Subcutaneous abdominal adipose tissue (tissue), 5 donors: Measurements from ENCODE around the gene ORC4.

Experiments
- H3K27ac ChIP-seq: one replicate; pipeline ENCODE4 v1.7.0; 2013; ENCODE audit warnings: low read depth, mild to moderate bottlenecking, inconsistent platforms, low read length, moderate library complexity
- H3K27me3 ChIP-seq, 5 donors: one replicate each; pipeline ENCODE4 v1.7.0; 2013; ENCODE audit warnings: low read length in 5 of 5, inconsistent platforms in 1 of 5; ENCODE audit not compliant: control insufficient read depth in 5 of 5, insufficient read depth in 4 of 5
- H3K36me3 ChIP-seq, 5 donors: one replicate each; pipeline ENCODE4 v1.7.0; 2013; ENCODE audit warnings: low read length in 5 of 5; ENCODE audit not compliant: control insufficient read depth in 5 of 5, insufficient read depth in 5 of 5
- H3K4me1 ChIP-seq, 5 donors: one replicate each; pipeline ENCODE4 v1.7.0; 2013; ENCODE audit warnings: low read length in 5 of 5, mild to moderate bottlenecking in 3 of 5, moderate library complexity in 1 of 5; ENCODE audit not compliant: control insufficient read depth in 5 of 5, insufficient read depth in 5 of 5
- H3K4me3 ChIP-seq, 5 donors: one replicate each; pipeline ENCODE4 v1.7.0; 2013; ENCODE audit warnings: low read length in 5 of 5, low read depth in 1 of 5
- H3K9ac ChIP-seq, 5 donors: one replicate each; pipeline ENCODE4 v1.7.0; 2013; ENCODE audit warnings: low read length in 5 of 5, mild to moderate bottlenecking in 4 of 5, moderate library complexity in 3 of 5
- H3K9me3 ChIP-seq, 5 donors: one replicate each; pipeline ENCODE4 v1.7.0; 2013; ENCODE audit warnings: low read length in 5 of 5; ENCODE audit not compliant: control insufficient read depth in 5 of 5
- donor health status: healthy.
- donor health status: healthy.
- donor health status: healthy.
- donor health status: healthy.
- donor health status: healthy.

Gene ORC4

GRCh38 chr2:147939313-147939712 is 81.2 kb downstream of the ORC4 start:
- no peaks in the 10 kb centered on the region for H3K27me3 ChIP-seq
- H3K36me3 ChIP-seq = peaks cover 14 to 25% (median 23%) of the 10 kb centered on the region in 5 donors
- H3K4me1 ChIP-seq = peaks cover 0 to 17% (median 12%) of the 10 kb centered on the region in 5 donors
- H3K4me3 ChIP-seq = no peak overlapping the region
- no peaks in the 10 kb centered on the region for H3K9me3 ChIP-seq
- peak overlapping the region in 3 of 5 donors; percentile 16 to 41 (median 25) for H3K9ac ChIP-seq
- no peak overlapping the region for H3K27ac ChIP-seq

- no peak overlapping the region for H3K4me3 ChIP-seq
- H3K9me3 ChIP-seq = no peaks in the 10 kb centered on the region
- H3K27ac ChIP-seq = no peak overlapping the region
- no peak overlapping the region for H3K9ac ChIP-seq
- peaks cover 11 to 29% (median 24%) of the 10 kb centered on the region in 5 donors for H3K36me3 ChIP-seq
- no peaks in the 10 kb centered on the region for H3K27me3 ChIP-seq
- H3K4me1 ChIP-seq = peaks cover 0 to 17% (median 12%) of the 10 kb centered on the region in 5 donors
These were observed 82.7 kb downstream of the ORC4 start for GRCh38 chr2:147937744-147938349.

DNA sequence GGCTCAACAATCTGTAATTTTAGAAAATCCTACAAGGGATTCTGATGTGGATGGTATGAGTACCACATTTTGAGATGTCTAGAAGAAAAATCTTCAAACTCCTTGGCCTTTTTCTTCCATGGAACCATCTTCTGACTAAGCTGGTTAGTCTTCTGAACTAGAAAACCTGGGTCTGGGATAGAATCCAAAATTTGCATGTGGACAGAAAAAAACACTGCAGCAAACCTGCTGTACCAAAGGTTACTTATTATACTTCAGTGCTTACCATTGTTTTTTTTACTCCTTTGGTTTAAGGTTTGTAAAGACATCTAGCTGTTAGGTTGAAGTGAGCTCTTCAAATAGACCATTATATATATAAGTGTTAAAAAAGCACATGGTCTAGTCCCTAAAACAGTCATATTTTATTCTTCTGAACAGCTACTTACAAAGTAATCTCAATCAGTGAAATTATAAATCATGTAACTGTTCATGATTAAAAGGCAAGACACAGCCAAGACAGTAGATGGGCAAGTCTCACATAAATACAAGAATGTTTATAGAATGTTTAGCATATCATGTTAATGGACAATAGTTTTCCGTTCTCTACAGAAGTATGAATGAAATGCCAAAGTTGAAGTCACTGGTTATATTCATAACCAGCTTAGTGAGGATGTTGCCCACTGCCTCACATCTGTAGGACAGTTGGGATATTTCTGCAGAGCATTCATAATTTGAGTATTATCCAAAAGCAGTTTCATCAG is 85.5 kb downstream of the ORC4 start:
- Histone ChIP-seq H3K4me3 (no peak overlapping the region), H3K27ac (no peak overlapping the region), H3K9me3 (no peaks in the 10 kb centered on the region), H3K36me3 (peaks cover 14 to 30% (median 20%) of the 10 kb centered on the region in 5 donors), H3K9ac (no peak overlapping the region), H3K27me3 (no peaks in the 10 kb centered on the region), H3K4me1 (peaks cover 0 to 16% (median 12%) of the 10 kb centered on the region in 5 donors)

GRCh38 chr2:147933931-147934330 is 86.6 kb downstream of the ORC4 start:
- Histone ChIP-seq H3K9ac (no peak overlapping the region), H3K36me3 (peaks cover 14 to 35% (median 25%) of the 10 kb centered on the region in 5 donors), H3K4me3 (no peak overlapping the region), H3K4me1 (peaks cover 0 to 5% (median 2%) of the 10 kb centered on the region in 5 donors), H3K27ac (no peak overlapping the region), H3K9me3 (no peaks in the 10 kb centered on the region), H3K27me3 (no peaks in the 10 kb centered on the region)

DNA sequence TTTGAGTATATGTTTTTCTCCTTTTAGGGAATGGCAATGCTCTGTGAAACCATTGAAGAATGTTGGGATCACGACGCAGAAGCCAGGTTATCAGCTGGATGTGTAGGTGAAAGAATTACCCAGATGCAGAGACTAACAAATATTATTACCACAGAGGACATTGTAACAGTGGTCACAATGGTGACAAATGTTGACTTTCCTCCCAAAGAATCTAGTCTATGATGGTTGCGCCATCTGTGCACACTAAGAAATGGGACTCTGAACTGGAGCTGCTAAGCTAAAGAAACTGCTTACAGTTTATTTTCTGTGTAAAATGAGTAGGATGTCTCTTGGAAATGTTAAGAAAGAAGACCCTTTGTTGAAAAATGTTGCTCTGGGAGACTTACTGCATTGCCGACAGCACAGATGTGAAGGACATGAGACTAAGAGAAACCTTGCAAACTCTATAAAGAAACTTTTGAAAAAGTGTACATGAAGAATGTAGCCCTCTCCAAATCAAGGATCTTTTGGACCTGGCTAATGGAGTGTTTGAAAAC is 93.4 kb downstream of the ORC4 start:
- no peaks in the 10 kb centered on the region for H3K9me3 ChIP-seq
- no peaks in the 10 kb centered on the region for H3K27me3 ChIP-seq
- no peak overlapping the region for H3K9ac ChIP-seq
- peaks cover 0 to 16% (median 8%) of the 10 kb centered on the region in 5 donors for H3K4me1 ChIP-seq
- H3K4me3 ChIP-seq = no peak overlapping the region
- H3K36me3 ChIP-seq = peaks cover 3 to 31% (median 23%) of the 10 kb centered on the region in 5 donors
- H3K27ac ChIP-seq = no peak overlapping the region

DNA sequence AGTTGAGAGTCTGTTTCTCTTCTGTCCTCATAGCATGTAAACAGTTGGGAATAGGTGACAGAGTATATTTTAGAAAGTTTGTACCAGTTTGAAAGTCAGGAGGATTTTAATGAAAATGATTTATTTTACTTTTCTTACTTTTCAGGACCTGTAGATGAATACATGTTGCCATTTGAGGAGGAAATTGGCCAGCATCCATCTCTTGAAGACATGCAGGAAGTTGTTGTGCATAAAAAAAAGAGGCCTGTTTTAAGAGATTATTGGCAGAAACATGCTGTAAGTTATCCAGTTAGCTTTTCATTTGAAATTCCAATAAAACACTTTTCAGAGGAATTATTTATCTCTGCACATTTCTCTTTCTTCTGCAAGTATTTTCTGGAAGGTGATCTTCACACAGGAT is 94.7 kb downstream of the ORC4 start:
- Histone ChIP-seq H3K27me3 (no peaks in the 10 kb centered on the region), H3K36me3 (peaks cover 3 to 32% (median 26%) of the 10 kb centered on the region in 5 donors), H3K4me1 (peaks cover 0 to 16% (median 8%) of the 10 kb centered on the region in 5 donors), H3K4me3 (no peak overlapping the region), H3K27ac (no peak overlapping the region), H3K9me3 (no peaks in the 10 kb centered on the region), H3K9ac (no peak overlapping the region)

DNA sequence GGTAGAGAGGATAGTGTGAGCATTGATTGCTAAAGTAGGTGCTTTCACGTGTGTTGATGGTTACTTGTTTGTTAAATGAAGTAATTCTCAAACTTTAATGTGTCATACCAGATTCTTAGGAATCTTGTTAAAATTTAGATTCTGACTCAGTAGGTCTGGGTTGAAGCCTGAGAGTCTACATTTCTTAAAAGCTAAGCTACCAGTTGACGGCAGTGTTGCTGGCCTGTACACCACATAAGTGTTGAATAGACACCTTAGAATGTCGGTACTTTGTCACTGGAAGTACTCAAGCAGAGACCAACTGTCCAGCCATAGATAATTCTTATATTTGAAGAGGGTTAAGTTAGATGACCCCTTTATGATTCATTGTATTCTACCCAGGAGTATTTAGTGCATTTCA is 95.9 kb downstream of the ORC4 start:
- H3K9ac ChIP-seq = no peak overlapping the region
- no peaks in the 10 kb centered on the region for H3K27me3 ChIP-seq
- H3K4me1 ChIP-seq = peaks cover 0 to 16% (median 8%) of the 10 kb centered on the region in 5 donors
- no peaks in the 10 kb centered on the region for H3K9me3 ChIP-seq
- H3K36me3 ChIP-seq = peaks cover 0 to 31% (median 28%) of the 10 kb centered on the region in 5 donors
- no peak overlapping the region for H3K4me3 ChIP-seq
- H3K27ac ChIP-seq = no peak overlapping the region

- H3K4me3 ChIP-seq = no peak overlapping the region
These were observed 96.7 kb downstream of the ORC4 start for GRCh38 chr2:147923846-147924245.

GRCh38 chr2:147917161-147917560 is 103.4 kb downstream of the ORC4 start:
- H3K27me3 ChIP-seq = no peaks in the 10 kb centered on the region
- no peak overlapping the region for H3K27ac ChIP-seq
- H3K4me1 ChIP-seq = peaks cover 0 to 6% (median 4%) of the 10 kb centered on the region in 5 donors
- no peak overlapping the region for H3K4me3 ChIP-seq
- H3K9me3 ChIP-seq = no peaks in the 10 kb centered on the region
- no peak overlapping the region for H3K9ac ChIP-seq
- peaks cover 3 to 43% (median 12%) of the 10 kb centered on the region in 5 donors for H3K36me3 ChIP-seq

More at GRCh38 chr2:147923846-147924245, 96.7 kb downstream of the ORC4 start:
- no peak overlapping the region for H3K9ac ChIP-seq
- peaks cover 0 to 16% (median 8%) of the 10 kb centered on the region in 5 donors for H3K4me1 ChIP-seq
- no peaks in the 10 kb centered on the region for H3K9me3 ChIP-seq
- H3K27ac ChIP-seq = no peak overlapping the region
- H3K27me3 ChIP-seq = no peaks in the 10 kb centered on the region
- H3K36me3 ChIP-seq = peaks cover 0 to 35% (median 28%) of the 10 kb centered on the region in 5 donors

DNA sequence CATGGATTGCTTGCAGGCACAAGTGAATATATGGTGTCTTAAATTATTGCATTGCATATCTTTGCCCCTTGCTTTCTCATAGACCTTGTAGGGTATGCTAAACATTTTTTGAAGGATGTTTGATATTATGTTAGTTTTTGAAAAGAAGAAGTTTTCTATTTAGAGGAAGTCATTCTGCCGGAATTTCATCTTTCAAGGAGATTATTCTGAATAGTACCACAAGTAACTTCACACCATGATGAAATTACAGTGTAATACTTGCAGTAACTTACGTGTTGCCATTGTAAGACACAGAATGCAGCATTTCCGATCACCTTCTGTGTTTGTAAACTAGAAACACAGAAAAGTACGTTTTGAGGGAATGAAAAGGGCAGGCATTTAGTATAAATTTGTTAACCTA is 103.8 kb downstream of the ORC4 start:
- Histone ChIP-seq H3K9me3 (no peaks in the 10 kb centered on the region), H3K27me3 (no peaks in the 10 kb centered on the region), H3K4me1 (peaks cover 0 to 6% (median 4%) of the 10 kb centered on the region in 5 donors), H3K27ac (no peak overlapping the region), H3K36me3 (peaks cover 3 to 43% (median 9%) of the 10 kb centered on the region in 5 donors), H3K4me3 (no peak overlapping the region), H3K9ac (no peak overlapping the region)
